GM19468 (cell line): Measurements from ENCODE around the gene POU2F1.

Experiments used
- ATAC-seq: cut with Tn5 transposase; IDR thresholded peaks from one replicate; pipeline ENCODE4 v1.9.1; 2021; ENCODE audit warnings: mild to moderate bottlenecking, moderate library complexity, moderate number of reproducible peaks; ENCODE audit not compliant: unreplicated experiment; ENCODE audit errors: extremely low read depth

The POU2F1 gene

DNA sequence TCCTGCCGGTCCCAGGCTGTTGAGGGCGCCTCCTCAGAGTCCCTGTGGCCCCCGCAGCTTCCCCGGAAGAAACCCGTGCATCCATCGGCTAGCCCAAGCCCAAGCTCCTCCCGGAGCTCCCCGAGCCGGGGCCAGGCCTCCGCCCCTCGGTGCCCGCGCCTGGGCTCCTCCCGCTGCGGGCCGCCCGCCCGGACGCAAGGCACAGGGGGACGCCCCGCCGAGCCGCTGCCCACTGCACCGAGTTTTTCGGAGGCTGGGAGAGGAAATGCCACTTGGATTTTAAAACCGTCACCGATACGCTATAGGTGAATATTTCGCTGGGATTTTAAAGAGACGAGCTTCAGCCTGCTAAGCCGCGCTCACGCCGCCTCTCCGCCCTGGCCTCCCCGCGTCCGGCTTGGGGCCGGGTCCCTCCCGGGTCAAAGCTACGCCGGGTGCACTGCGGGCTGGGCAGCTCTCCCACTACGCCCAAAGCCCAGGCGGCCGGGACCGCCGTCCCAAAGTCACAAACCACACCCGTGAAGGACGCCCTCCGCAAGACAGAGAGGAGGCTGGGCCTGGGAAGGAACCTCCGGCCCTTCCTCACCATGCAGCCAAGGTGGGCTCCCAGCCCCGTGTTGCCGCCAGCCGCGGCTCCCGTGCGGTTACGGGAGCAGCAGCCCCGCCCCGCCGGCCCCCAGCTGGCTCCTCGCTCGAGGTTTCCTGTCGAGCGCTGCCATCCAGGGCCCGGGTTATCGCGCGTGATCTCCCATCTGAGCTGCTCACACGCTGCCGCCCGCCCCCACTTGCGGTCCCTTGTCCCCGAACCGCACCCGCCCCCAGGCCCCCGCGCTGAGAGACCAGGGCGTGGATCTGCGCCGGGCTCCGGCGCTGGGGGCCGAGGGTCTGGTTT is 234.5 kb downstream of the POU2F1 start:
- ATAC-seq: peak; percentile 24

DNA sequence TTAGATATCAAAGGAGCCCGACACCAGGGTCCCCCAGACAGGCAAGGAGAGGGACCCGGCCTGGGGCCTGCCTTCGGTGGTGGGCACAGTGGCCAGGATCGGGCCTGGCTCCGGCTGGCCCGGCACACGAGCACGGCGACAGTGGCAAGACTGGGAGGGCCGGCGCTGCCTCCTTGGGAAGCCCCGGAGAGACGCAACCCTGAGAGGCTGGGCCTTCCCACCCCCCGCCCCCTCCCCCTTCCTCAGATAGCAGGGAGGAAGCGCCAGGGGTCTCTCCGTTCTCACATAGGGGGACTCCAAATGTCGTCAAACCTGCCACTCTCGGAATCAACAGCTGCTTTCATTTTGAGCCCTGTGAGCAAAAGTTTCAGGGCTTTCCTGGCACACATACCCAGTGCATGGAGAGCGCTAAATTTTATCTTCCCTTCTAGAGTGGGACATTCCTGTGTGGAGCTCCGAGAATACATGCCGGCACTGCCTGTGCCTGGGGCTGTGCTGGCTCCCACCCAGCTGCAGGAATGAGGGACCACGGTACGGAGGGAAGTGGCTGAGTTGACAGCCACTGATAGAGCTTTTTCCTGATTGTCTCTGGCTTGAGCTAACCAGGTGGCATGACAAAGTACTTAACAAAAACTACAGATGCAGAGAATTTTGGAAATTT is 235.2 kb downstream of the POU2F1 start:
- no peak for ATAC-seq

DNA sequence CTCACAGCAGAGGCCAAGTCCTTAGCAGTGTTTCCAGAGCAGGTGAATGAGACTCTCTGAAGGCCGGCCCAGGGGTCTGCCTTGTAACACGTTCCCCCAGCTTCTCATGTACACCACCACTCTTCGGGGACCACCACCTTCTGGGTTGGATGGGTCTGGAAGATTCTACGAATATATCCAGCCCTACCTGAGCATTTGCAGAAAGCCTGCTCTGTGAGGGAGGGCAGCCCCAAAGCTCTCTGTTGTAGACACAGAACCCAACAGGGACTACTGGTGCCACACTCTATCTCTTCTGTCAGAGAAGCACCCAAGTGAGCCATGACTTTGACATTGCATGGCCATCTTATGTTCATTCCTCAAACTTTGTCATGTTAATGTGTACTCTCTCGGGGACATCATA is 235.8 kb downstream of the POU2F1 start:
- ATAC-seq: no peak

DNA sequence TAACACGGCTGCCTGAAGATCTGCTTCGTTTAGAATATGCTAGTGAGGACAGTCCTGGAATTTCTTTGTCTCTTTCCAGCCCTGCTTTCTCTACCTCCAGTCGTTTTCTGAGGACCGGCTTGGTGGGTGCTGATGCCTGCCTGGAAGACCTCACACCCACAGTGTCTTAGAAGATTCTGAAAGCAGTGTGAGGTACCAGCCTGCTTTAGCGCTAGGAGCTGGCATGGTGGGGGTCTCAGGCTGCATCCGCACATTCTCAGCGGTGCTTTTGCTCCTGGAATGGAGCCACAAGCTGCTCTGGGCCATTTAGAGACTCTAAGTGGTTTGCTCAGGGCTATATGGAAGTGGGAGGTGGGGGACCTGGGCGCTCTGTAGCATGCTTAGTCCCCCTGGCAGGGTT is 236.2 kb downstream of the POU2F1 start:
- no peak for ATAC-seq

DNA sequence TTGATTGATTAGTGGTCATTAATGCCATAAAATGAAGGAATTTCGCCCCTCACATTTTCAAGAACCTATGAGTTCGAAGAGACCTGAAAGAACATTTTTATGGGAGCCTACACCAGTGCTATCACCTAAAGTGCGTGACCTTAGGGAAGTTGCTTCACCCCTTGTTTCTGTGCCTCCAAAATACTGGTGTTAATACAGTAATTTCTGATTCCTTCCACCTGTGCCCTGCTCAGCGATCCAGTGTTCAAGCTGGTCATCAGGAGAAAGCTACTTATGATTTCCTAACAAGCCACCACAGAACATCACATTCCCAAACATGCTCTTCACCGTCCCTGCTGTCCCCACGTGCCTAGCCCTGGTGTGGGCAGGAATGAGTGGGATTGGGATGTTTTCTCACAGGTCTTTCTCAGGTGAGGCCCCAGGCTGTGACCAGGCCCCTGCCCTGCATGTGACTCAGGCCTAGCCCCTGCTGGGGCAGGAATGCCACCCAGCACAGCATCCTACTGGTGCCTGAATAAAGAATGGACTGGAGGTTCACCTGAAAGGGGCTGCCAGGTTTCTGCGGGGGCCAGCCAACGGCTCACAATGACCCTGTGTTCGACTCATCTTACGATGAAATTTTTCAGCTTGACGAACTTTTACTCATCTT is 237.4 kb downstream of the POU2F1 start:
- no peak for ATAC-seq

DNA sequence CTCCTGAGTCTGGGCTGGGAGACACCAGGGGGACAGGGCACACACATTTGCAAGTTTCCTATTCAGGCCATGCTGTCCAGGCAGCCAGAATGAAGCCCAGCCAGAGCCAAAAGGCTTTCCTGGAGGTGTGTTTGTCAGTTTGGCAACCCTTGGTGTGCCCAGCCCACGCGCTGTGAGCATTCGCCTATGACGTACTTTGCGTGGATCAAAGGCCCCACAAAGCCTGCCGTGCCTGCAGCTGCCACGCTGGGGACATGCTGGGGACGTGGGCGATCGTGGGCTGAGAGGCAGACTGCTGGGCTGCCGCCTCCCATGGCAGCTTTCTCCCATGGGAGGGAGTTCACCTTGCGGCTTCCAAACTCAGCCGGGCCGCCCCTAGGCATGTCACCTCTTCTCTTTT is 240.2 kb downstream of the POU2F1 start:
- no peak for ATAC-seq

DNA sequence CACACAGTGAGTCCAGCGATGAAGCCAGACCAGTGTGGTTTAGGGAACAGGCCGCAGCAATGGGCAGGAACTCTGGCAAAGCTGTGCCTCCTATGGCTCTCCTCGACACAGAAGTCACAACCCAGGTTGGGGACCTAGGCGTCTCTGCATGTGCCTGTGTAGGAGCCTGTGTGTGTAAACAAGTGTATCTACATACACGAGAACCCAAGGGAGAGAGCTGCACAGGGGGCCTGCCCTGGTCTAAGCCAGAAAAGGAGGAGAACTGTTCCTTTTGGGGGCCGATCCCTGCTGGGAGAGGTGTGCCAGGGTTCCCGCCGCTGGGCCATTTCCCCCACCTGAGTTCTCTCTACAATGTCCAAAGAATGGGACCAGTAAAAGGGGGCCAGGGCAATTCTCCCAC is 241.7 kb downstream of the POU2F1 start:
- ATAC-seq: no peak

DNA sequence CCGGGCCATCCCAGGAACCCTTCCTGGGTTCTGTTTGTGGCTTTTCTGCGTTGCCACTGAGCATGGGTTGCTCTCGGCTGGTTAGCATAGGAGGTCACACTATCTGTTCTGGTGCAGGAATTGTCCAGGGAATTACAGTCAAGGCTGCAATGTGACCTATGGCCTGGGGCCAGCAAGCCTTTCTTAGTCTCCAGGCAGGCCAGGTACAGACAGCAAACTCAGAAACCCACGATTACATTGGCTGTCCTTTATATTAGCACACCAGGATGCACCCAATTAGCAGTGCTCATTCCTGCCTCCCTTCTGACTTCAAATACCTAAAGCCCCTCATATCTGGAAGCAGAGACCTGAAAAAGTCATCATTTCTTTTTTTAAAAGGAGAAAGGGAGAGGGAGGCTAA is 242.4 kb downstream of the POU2F1 start:
- no peak for ATAC-seq

DNA sequence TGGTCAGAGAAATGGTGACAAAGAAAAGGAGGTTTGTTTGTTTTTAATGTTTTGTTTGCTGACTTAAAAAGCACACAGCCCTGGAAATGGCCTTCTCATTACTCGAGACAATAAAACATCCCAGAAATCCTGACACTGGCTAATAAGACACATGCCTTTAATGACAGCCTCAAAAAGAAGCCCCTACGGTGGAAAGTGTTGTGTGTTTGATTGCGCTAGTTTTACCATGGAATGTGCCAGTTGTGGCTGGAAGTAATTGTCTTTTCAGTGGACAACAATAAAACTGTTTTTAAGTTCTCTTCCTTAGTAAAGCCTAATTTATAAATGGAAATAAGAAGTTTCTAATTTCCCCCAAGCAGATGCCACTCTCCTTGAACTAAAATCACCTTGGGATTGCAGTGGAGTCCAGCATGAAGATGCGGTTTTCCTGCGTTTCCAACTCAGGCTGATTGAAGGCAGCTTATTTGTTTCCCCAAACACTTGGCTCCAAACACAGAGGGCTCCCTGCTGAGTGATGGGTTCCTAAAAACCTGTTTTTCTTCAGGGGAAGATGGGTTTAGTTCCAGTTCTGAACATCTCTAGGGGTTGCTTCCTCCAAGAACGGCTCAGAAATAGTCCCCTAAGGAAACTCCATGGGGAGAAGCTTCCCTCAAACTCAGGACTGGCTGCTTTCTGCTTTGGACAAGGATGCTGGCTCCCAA is 243.3 kb downstream of the POU2F1 start:
- no peak for ATAC-seq

DNA sequence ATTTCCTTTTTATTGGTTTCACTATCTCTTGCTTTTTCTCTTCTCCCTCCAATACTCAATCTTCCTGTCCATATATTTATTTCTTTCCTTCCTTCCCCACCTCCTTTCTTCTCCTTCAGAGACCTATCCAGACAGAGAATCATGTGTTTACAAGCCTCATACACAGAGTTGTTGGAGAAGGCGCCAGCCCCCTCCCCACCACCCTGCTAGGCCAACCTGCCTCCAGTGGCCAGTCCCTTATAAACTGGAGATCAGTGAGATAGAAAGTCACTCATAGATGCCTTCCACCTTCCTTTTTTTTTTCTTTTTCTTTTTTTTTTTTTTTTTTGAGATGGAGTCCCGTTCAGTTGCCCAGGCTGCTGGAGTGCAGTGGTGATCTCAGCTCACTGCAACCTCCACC is 244.3 kb downstream of the POU2F1 start:
- no peak for ATAC-seq

DNA sequence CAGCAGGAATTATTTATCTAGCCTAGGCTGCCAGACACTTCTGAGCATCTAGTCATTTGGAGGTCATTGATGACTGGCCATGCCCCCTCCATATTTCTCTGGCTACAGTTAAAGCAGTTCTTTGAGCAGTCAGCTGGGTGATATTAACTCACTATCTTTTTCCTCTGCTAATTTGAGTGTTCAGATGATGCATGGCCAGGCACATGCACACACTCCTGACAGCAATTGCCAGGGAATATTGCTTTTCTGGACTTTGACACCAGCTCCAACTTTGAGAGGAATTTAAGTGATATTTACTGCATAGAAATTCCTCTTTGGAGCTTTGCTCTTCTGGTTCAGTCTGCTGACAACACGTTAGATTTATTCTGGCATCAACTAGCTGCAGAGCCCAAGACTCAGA is 245.1 kb downstream of the POU2F1 start:
- ATAC-seq: no peak

DNA sequence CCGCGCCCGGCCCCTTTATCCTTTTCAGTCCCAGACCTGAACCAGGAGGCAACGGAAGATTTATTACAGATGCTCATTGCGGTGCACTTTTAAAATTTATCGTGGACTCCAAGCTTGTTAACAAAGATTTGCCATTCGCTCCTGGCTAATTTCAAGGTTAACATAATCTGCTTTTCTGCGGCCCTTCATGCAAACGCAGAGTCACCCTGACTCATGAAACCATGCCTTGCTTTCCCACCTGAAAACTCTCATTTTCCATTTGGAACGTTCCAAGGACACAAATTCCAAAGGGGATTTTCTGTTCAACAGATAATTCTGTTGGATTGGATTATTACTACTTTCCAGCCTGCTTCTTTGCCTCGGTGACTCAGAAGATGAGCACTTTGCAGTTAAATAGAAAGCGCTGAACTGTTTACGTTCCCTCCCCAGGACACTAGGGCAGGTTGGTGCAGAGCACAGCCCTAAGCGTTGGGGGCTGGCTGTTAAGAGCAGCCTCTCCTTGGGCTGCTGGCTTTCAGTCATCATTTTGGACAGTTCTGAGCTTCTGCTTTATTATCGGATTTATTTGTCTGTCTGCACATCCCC is 246.5 kb downstream of the POU2F1 start:
- ATAC-seq: no peak

DNA sequence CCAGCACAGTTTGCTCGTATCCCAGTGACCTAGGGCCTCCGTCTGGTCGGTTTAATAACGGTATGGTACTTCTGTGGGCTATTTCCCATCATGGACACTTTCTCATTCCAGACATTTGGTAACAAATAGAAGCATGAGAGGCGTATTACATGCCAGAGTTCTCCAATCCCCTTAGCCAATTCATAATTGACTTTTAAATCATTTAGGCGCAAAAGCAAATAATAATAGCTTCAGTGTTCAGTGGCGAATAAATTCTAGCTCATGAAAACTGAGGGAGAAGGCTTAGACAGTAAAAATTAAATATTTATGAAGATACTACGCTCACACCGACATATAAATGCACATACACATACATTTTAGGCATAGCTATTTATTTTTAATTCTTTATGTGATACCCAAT is 247.1 kb downstream of the POU2F1 start:
- no peak for ATAC-seq

DNA sequence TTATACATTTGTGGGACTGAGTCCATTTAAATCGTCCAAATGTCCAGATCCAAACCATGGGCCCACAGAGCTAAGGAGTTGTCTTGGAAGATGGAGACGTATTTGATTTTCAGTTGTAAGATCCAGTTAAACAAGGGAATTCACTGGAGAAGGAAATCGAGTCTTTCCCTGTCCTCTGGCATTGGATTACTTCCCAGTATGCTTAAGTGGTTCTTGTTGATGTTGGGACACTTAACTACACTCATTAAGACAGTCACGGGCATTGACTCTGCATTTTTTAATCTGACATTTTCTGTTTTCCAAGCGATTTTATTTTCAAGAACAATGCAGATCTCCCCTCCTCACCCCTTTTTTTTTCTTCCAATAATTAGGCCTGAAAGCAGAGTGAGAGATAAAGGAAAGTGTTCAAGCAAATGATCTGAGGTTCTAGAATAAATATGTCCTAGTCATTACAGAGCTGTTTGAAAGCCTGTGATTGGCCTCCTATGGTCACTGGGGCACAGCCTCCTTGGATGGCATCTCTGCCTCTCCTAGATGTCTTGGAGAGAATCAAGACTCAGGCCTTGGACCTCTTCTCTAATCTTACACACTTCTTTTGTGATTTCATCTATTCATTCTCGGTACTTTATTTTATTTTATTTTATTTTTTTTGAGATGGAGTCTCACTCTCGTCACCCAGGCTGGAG is 248.7 kb downstream of the POU2F1 start:
- ATAC-seq: no peak

DNA sequence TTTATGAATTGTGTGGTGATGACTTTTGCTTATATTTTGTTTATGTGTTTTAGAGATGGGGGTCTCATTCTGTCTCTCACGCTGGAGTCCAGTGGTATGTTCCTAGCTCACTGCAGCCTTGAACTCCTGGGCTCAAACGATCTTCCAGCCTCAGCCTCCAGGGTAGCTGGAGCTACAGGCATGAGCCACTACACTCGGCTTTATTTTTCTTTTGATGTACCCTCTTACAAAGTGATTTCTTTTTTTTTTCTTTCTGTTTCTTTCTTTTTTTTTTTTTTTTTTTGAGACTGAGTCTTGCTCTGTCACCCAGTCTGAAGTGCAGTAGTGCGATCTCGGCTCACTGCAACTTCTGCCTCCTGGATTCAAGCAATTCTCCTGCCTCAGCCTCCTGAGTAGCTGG is 250.9 kb downstream of the POU2F1 start:
- no peak for ATAC-seq

DNA sequence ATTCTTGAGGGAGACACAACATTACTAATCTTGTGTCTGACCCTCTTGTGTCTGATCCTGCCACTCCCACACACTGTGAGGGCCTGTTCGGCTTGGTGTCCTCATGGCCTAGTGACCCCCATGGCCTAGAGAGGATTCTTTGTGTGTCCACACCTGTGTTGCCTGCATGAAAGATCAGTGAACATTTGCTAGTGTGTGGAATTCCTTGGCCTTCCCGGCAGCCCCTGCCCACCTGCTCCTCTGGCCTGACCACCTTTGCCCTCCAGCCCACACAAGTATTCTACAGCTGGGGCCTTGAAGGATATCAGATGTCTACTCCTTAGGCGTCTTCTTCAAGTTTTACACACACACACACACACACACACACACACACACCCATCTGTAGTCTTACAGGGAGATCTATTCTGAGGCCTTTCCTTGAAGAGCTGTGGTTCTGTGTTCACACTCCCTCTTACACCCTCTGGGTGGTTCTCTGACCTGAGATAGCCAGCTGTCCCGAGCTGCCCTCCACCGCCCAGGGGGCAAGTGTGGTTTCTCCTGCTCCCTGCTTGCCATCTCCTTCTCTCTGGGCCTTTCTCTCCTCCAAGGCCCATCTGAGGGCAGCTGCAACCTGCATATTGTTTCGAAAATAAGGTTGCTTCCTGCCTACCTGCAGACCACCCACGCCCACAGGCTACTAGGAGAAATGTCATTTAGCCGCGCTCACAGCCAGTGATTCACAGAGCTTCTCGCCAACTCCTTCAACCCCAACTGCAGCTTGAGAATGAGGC is 252.3 kb downstream of the POU2F1 start:
- ATAC-seq: no peak

DNA sequence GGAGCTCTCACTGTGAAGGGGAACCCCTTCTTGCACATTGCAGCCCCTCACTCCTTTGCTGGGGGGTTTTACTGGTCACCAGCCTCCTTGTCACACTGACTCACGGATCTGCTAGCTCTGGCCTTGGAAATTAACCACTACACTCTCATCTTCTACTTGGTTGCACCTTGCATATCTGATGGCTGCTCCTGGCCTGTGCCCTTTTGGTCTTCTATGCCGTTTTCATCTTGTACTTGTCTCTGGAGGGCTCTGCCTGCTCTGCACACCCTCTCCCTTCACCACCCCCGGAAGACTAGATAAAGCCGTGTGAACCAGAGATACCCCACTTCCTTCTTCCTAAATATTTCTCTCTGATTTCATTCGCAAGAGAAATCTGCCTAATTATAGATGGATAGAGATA is 253.1 kb downstream of the POU2F1 start:
- ATAC-seq: no peak

DNA sequence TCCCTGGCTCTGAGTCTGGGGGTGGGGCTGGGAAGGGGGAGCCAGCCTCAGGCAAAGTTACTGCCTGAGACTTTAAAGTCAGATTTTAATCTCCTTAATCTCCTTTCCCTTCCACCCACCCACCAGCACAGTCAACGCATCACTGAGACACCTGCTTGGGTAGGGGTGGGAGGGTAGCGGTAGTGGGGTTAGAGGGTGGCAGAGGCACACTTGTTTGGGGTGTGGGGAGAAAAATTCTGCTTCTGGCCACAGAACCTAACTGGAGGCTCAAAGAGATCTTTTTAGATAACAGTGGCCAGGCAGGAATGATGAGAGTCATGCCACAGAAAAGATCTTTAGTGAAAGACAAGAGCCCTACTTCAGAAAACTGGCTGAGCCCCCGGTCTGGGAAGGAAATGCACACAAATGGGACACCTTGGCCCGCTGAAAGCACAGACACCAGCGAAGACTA is 253.5 kb downstream of the POU2F1 start:
- no peak for ATAC-seq

DNA sequence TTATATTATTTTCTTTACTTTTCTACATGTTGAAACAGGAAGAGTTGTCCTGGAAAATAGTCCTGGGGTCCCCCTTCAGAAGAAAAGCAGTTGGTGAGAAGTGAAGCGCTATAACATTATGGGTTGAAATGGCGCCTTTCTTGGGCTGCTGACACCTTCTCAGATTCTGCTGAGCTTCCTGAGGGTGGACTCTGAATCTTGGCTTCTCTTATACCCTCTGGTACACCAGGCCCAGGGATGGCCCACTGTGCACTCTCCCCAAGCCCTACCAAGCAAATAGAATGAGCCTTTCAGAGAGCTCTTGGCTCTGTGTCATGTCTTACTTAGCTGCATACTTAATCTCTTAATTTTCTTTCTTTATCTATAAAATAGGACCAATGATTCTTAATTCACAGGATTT is 255.4 kb downstream of the POU2F1 start:
- ATAC-seq: no peak
